GM21717 (cell line): ENCODE data around the gene FAM227B.
"Not testable (repeated sequence)": the region's sequence is repeated elsewhere in the genome, so short reads cannot be mapped to it uniquely, and the experiment has no call there.

Experiments
- ATAC-seq: cut with Tn5 transposase; IDR thresholded peaks from one replicate; pipeline ENCODE4 v1.9.1; 2021; ENCODE audit warnings: mild to moderate bottlenecking, moderate library complexity; ENCODE audit not compliant: unreplicated experiment

FAM227B gene, protein sequence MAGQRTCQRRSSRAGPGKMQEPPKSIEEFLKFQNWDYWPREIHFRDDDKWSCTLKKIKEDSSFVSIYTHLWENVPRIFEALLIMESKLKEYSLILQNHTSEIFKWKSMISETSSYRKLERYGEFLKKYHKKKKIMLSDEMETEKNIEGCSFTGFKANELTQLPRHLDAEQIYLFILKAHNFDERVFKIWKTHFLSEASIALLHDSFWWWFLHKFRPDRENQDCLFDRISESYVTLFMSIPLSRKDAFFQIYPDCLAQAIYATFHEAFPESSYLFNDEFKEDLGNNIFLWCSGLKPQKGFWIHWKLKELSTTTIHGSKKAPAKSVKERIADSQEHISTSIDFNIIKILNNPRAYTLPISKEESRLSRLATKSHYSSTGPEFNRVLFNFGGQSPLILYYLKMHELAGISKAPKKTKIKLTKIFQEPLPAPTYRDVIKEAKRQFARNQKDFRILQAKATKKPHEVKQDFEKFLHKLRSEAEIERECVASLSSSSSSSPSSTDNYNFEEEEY

DNA sequence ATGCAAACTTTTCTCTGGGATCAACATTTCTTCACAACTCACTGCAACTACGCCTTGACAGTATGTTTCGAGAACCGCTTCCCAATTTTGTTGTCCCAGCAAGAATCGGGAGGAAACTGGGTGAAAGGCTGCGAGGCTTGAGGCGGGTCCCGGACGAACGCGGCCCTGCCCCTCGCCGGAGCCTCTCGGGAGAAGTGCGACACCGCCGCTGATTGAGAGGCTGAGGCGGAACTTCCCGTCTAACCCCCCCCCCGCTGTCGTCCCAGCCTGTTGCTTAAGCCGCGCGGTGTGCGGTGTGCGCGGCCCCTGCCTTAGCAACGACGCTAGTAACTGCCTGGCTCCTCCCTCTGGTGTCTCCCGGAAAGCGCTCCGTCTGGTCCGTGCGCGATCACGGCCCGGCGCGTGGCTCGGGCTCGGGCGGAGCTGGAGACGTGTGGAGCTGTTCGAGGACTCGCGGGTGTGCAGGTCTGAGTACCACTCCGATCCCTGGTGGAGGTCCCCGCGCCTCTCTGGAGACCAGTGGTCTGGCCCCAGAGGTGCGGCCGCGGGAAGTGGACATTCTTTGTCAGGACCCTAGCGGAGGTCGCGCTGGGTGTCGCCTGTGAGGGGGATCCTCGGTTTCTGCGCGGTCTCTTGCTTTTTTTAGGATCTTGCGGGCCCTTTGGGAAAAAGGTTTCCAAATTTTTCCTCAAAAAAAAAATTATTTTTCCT lies at the start of gene FAM227B, which contains the start of gene DTWD1:
TSS of gene FAM227B (minus strand) at position 161 of the 711 bp plus-strand sequence. CDS start 5,647 bp downstream, outside the sequence.
TSS of gene DTWD1 (plus strand) at position 391 of the 711 bp plus-strand sequence. CDS start 4,120 bp downstream, outside the sequence.
- ATAC-seq = peak; percentile 97

DNA sequence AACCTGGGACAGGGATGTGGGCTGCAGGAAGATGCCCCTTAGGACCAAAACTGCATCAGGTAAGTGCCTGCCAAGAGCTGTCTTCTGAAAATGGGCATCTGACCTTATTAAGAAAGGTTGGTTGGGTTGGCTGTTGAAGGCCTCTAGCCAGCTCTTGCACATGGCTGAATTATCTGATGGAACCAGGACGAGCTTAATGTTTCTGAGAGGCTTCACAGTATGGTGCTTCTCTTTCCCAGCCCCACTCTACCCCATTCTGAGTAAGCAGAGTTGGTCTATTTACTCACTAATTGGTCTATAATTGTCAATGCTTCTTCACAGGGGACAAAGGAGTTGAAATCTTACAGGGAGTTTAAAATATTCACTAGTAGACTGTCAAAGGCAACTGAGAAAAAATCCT lies 48.7 kb upstream of the FAM227B start:
- ATAC-seq = no peak

DNA sequence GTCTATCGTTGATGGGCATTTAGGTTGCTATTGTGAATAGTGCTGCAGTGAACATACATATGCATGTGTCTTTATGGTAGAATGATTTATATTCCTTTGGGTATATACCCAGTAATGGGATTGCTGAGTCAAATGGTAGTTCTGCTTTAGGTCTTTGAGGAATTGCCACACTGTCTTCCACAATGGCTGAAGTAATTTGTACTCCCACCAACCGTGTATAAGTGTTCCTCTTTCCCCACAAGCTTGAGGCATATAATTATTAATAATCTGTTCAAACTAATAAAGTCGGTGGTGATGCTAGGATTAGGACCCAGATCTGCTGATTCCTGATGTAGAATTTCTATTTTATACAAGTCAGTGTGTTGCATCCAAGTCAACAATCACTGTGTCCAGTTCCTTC lies 45.9 kb upstream of the FAM227B start:
- ATAC-seq = not testable (repeated sequence)

DNA sequence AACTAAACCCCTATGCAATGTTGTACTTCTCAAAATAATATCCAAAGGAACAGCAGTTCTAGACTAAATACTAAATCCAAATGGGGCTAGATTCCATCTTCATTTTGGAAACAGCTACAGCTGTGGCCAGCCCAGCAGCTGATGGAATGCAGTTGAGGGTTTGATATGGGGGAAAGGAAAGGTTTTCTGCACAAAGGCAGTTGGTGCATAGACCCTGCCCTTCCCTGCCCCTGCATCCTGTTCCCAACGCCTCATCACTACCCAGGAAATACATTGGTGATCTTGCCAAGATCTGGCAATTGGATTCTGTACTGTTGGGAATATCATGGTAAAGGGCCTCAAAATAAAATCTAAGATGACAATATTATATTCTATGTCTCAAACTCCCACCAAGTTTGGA lies 44.1 kb upstream of the FAM227B start:
- ATAC-seq = no peak

DNA sequence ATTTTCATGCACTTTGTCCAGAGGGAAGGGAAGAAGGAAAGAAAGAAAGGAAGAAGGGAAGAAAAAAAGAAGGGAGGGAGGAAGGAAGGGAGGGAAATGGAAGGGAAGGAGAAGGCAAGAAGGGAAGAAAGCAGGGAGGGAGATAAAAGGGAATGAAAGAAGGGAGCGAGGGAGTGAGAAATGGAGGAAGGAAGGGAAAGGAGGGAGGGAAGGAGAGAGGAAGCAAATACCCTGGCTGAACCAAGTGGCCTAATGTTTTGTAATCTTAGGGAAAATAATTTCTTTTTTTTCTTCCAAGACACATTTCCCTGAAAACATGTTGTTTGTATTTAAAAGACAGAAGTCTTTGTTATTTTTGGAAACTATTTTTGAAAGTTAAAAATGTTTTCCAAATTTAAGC lies 36.1 kb upstream of the FAM227B start:
- no peak for ATAC-seq

DNA sequence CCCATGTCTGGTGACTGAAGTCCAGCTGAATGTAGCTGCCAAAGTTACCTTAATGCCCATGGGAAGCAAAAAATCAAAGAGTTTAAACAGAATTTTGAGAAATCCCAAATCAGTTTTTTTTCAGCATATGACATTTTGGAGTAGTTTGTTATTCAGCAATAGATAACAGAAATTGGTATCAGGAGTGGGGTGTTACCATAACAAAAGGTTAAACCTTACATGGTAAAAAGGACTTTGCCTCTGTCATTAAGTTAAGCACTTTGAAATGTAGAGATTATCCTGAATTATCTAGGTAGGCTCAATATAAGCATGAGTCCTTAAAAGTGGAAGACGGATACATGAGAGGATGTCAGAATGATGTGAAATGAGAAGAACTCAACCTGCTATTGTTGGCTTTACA lies 32.3 kb upstream of the FAM227B start:
- ATAC-seq = no peak

DNA sequence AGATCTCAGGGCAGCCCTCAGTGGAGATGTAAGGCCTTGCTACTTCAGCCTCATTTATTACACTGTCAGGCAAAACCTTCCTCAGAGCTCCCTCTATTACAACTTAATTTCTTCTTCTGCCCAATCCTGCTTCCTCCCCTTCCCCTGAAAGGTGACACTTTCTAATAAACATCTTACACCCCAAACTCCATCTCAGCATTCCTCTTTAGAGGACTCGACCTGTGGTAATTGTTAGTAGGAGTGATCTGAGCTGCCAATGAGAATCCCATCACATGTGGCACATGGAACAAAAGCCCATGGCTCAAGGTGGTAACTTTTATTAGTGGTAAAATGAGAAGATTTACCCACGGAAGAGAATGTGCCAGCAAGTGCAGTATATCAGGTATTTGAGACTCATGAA lies 30.1 kb upstream of the FAM227B start:
- no peak for ATAC-seq

DNA sequence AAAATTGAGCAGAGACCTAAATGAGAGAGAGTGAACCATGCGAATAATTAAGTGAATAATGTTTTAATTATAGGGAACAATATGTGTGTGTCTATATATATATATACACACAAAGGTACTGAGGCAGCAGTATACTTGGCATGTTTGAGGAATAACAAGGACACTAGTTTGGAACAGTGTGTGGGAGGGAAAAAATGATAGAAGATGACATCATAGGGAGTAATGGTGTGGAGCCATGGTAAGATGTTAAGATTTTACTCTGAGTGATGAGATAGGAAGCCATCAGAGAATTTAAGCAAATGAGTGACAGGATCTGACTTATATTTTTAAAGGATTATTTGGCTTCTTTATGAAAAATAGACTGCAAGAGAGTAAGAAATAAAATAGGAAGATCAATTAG lies 29.4 kb upstream of the FAM227B start:
- ATAC-seq = no peak

DNA sequence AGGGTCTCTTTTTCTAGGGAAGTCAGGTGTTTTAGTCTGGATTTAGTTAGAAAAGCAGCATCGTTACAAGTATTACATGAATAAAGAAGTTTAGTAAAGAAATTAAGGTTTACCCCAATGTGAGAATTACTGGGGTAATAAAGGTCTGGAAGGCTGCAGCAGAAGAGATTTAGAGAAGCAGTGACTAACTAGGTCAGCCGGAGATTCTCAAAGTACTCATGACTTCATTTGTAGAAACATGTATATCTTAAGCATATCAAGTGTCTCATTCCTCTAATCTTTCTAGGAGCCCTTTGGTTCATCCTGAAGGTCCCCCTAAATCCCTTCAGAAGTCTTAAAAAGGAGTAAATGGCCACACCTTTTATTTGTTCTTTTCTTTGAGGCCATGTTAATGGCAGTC lies 26.3 kb upstream of the FAM227B start:
- ATAC-seq = no peak

DNA sequence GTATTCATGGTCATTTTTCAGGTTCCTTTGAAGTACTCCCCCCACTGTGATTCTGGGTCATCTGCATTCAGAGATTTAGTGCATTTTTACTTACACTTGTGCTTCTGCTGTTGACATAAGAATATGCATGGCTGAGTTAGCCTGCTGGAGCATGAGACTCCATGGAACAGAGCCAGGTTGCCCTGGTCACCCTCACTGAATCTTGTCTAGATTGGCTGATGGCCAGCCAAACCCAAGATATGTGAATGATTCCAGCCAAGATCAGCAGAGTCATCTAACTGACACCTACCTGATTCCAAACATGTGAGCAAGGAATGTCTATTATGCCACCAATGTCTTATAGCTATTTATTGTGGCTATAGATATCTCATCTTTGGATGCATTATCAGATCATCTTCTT lies 25.3 kb upstream of the FAM227B start:
- ATAC-seq = no peak

DNA sequence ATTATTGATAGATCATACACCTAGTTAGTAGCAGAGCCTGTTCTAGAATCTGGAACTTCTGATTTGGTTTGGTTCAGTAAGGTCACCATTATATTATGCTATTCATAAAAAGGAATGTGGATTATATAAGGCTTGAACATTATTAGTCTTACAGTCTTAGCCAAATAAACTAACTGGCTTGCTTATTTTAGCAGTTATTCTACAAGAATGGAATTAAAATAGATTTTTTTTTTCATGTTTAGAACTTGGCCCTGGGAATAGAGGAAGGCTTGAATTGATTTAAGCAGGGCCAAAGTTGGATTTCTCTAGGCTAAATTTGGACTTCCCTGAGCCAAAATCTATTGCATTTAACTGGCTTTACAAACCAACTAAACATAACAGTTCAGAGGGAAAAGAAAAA lies 24.7 kb upstream of the FAM227B start:
- no peak for ATAC-seq

DNA sequence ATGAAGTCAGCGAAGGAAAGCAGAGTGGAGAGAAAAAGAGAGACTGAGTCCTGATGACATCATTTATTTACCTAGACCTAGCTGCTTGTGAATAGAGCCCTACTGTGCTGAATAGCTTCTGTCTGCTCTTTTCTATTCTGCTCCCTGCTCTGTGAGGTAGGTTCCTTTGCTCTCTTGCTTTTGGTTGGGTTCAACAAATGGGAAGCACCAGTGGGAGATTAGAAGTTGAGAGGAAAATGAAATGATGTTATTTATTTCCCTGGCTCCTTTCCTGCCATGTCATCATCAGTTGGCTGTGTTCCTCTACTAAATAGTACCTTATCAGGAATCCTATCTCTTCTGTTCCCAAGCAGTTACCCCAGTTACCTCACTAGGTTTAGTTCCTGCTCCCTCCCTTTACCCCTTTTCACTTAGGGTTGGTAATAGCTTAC lies 23.8 kb upstream of the FAM227B start:
- ATAC-seq = no peak

DNA sequence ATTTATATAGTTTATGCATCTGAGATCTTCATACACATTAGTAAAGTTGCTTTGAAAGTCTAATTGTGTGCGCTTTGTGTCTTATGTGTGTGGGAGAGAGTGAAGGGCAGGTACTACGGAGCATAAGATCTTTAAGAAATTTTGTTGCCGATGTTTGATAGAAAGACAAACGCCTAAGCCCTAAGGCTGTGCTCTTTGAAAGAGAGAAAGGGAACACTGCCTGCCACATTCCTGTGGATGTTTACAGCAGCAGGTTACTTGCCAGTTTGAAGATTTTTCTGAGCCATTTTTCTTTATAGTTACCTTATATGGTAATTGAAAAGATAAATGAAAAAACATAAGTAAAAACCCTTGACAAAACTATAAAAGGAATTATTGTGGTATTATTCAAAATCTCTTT lies 17.2 kb upstream of the FAM227B start:
- no peak for ATAC-seq

DNA sequence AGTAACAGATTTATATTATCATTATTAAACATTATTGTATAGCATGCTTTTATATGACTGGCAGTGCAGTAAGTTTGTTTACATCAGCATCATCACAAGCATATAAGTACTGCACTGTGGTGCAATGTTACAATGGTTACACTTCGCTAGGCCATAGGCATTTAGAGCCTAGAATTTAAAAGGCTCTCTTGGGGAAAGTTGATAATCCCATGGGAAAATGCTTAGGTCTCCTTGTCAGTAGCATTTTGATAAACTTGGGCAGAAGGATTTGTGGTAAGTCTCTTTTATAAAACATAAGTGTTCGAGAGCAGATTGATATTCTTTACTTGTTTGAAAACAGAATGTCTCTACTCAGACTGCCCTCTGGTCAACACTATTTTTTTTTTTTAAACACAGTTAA lies 7.8 kb upstream of the FAM227B start:
- no peak for ATAC-seq

DNA sequence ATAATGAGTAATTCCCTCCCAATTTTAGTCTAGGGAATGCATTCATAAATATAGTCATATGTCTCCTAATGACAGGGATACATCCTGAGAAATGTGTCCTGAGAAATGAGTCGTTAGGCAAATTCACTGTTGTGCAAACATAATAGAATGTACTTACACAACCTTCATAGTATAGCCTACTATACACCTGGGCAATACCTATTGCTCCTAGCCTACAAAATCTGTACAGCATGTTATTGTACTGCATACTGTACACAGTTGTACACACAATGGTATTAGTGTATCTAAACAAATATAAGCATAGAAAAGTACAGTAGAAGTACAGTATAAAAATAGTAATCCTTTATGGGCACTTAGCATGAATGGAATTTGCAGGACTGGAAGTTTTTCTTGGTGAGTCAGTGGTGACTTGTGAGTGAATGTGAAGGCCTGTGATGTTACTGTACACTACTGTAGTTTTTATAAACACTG lies 6.8 kb upstream of the FAM227B start:
- no peak for ATAC-seq

DNA sequence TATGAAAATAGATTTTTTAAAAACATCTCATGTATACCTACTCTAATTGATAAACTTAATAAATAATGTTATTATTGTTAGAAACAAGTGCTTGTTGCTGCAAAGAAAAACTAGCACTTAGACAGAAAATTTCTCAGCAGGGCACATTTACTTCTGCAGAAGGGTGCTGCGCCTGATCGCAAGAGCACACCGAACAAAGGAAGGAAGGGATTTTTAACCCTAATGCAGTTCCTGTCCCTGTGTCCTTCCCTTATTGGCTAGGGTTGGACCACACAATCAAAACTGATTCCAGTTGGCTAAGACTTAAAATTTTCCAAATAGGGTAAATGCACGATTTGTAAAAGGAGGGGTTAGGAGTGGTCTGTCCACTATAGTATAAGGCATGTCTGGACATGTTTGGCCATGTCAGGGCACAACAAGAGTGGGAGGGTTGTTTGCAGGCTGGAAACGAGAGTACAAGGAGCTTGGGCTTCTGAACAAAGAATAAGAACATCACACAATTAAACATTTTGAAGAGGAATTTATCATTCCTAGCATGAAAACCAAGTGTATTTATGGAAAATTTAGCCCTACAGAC lies 4.9 kb upstream of the FAM227B start:
- no peak for ATAC-seq

DNA sequence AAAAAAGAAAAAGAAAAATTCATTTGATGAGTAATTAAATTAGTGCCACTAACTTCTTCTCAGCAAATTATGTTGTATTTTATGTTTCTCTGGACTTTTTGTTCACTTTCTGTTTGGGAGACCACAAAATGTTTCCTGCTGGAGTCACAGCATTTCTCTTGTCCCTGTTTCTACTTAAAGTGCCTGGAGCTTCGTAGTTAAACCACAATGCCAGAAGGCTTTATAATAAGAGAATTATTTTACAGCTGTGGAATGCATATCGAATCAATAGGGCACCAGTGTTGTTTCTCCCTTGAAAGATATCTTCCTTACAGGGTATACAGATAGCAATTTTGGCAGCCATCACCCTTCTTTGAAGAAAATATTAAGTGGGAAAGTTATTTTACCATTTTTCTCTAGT lies 3.4 kb upstream of the FAM227B start:
- no peak for ATAC-seq

DNA sequence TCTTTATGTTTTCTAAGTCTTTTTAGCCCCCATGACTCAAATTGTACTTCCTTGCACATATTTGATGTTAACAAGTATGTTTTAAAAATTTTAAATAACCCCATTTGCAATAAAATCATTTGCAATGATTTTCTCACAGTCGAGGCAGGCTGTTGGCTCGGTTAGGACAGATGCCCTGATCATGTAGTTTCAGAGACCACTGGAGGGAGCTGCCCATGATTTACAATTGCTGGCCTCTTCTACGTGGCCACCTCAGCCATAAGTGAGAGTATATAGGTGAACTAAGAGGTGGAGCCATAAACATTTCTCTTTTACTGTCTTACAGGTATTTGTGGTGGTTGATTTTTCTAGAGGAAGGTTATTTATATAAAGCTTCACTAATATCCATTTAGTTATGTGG lies 1.9 kb upstream of the FAM227B start:
- no peak for ATAC-seq

DNA sequence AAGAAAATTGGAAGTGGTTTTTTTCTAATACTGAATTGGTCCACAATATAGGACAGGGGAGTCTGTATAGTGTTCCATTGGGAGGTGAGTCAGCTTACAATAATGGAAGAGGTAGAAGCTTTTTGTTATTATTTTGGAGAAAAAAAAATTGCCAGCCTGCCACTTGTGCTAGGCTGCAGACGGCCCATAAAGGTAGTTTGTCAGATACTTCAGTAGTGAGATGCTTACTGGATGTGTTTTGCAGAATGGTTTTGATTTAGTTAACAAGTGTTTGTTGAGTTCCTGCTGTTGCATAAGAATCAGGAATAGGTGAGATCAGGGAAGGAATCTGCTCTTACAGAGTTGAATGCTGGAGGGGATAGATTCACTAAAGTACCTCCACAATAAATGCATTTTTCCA lies 1.3 kb upstream of the FAM227B start:
- no peak for ATAC-seq

DNA sequence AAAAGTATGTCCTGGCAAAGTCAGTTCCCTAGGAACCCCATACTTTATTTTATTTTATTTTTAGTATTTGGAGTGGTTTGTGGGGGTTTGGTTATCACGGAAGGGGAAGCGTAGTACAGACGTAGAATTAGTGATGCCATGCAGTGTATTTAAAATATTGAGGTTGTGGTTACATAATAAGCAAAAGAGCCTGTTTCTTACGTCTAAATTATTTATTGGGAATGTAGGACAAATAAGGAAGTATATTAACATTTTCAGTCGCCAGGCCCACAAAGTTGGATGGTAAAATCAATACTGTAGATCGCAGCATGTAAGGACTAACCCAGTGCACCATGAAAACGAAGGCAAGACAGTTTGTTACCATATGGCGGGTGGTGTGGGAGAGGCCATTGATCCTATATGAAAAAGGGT lies 788 bp upstream of the FAM227B start:
- no peak for ATAC-seq

DNA sequence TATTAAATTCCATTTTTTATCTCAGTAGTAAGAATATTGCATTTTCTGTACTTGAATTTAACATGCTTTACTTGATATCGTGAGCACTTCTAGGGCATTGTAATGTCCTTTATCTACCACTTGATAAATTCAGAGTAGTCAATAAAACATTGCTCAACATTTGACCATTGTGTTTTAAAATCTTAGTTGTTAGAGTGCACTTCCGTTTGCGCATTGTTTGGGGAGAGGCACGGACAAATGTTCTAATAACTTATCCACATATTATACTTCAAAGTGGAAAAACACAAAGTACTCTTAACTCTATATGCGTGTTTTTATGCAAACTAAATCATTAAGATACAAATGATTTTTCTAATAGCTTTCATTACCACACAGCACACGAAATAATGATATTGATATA lies 419 bp downstream of the FAM227B start:
- no peak for ATAC-seq

DNA sequence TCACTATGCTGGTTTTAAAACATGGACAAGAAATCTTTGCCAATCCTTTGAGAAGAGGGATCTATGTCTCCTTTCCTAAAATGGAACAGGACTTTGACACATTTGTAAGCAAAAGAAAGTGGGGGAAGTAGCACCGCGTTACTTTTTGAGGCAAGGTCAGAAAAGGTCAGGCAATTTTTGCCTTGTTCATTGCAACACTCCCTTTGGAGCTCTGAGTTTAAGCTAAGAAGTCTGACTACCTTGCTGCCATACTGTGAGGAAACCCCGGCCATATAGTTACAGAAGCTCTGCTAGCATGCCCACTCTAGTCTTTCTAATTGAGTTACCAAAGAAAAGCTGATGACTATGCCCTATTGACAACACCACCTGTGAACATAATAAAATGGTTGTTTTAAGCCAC lies 1.4 kb downstream of the FAM227B start:
- no peak for ATAC-seq
